ENCODE results near the gene KCNIP1.

The KCNIP1 gene

DNA sequence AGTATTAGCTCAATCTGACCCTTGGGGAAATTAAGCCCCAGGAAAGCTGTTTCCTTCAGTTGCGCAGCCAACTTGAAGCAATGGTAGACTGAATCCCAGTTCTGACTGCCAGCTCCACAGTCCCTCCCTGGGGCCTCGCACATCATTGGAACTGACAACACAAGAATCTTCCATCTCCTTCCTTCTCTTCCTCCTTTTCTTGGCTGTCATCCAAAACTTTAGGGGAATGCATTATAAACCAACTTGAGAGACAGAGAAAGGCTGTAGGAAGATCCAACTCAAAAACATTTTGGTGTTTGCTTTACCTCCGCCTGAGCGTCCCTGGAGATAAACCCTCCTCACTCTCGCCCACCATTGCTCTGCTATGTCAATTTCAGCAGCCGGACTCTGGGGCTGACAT is 16.6 kb downstream of the KCNIP1 start:
- no peak overlapping the region for H3K4me3 ChIP-seq (replicated peaks in 1 of 2; ENCODE audit: low read depth in 2 of 2, low read length in 2 of 2)
- TF ChIP-seq CTCF (IDR thresholded peaks at IDR 0.05; ENCODE audit: low read depth, low read length): no peak
- no peak for DNase-seq (ENCODE audit: low read depth in 2 of 2)

DNA sequence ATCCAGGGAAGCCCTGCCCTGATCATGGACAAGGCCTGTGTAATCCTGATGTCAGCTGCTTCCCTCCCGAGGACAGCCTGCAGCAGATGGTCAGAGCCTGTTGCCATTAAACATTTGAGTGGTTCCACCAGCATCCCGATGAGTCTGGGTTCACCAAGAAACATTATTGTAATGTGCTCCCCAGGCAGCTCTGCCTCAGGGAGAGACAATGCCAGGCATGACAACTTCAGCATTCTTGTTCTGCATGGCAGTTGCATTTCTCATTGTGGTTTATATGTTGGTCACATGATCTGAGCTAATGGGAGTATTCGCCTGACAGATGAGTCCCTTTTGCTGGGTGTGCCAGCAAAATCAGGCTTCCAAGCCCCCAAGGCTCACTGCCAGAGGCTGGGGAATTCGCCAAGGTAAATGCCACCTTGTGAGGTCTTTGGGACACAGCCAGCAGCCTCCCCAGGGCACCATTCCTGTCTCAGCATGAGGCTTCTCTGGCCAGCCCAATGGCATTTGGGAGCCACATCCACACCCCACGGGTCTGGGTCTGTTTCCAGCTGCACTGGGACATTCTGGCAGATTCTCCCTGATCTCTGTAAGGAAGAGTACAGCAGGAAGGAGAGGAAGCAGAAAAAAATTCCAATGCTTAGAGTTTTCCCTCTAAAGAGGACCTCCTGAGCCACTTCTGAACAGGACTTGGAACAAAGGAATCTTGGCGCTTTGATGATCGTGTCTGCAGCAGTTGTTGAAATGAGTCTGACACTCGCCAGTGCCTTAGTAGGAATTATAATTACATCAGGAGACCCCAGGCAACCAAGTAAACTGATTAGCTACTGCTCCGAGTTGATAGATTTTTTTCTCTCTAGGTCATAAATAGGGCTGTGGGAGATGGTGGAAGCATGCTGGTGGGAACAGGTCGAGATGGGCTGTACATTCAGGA is 18.7 kb downstream of the KCNIP1 start:
- no peak overlapping the region for H3K4me3 ChIP-seq (replicated peaks in 1 of 2; ENCODE audit: low read depth in 2 of 2, low read length in 2 of 2)
- no peak for TF ChIP-seq CTCF (IDR thresholded peaks at IDR 0.05; ENCODE audit: low read depth, low read length)
- peak; percentile 12 to 30 for DNase-seq (ENCODE audit: low read depth in 2 of 2)

- DNase-seq (ENCODE audit: low read depth in 2 of 2): peak in 1 of 2 donors; percentile 28
- no peak for TF ChIP-seq CTCF (IDR thresholded peaks at IDR 0.05; ENCODE audit: low read depth, low read length)
- H3K4me3 ChIP-seq (replicated peaks in 1 of 2; ENCODE audit: low read depth in 2 of 2, low read length in 2 of 2): no peak overlapping the region
These were observed 19.3 kb downstream of the KCNIP1 start for GRCh38 chr5:170523142-170523551.

DNA sequence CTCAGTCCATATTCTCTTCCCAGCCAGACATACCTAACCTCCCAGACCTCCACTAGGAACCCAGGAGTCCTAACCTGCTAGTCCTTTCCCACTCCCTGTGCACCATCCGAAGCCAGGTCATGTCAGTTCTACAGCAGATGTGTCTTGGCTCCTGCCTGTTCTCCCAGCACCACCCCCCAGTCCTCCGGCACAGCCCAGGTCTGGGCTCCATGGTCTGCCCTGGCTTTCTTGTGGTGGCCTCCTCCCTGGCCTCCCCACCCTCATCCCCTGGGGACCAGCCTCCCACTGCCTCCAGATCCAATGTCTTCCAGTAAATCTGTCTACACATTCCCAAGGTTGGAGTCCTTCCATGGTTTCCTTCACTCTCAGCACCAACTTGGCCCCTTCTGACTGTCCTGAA is 20.0 kb downstream of the KCNIP1 start:
- no peak for TF ChIP-seq CTCF (IDR thresholded peaks at IDR 0.05; ENCODE audit: low read depth, low read length)
- DNase-seq (ENCODE audit: low read depth in 2 of 2): no peak
- H3K4me3 ChIP-seq (replicated peaks in 1 of 2; ENCODE audit: low read depth in 2 of 2, low read length in 2 of 2): no peak overlapping the region

GRCh38 chr5:170524576-170524975 is 20.8 kb downstream of the KCNIP1 start:
- DNase-seq (ENCODE audit: low read depth in 2 of 2): no peak
- no peak overlapping the region for H3K4me3 ChIP-seq (replicated peaks in 1 of 2; ENCODE audit: low read depth in 2 of 2, low read length in 2 of 2)
- no peak for TF ChIP-seq CTCF (IDR thresholded peaks at IDR 0.05; ENCODE audit: low read depth, low read length)

DNA sequence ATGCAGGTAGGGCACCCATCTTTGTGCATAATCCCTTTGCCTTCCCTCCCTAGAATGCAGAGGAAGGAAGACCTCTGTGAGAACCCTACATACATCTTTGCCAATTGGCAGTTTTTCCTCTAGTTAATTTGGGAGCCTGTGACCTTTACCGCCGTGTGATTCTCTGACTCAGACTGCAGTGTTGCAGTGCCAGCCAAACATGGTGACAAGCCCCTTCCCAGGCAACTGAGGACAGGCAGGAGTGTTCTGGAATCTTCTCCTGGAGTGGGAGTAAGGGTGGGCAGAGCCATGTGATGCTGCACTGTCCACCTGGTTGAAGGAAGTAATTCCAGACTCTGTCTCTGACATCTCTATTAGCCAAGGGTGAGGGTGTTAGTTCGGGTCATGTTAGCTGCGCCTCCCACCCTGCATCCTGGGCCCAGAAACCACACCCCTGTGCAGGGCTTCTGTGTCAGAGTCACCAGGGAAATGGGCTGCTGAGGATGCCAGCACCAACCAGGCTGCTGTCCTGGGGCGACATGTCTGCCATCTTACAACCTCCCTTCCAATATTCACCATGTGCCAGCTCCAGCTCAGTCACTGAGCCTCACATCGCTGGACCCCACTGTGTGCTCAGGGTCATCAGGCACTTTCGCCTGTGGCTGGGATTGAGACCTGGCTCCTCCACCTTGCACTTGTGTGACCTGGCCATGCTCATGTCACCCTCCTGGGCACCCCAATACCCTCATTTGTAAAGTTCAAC is 21.8 kb downstream of the KCNIP1 start:
- DNase-seq (ENCODE audit: low read depth in 2 of 2): no peak
- no peak overlapping the region for H3K4me3 ChIP-seq (replicated peaks in 1 of 2; ENCODE audit: low read depth in 2 of 2, low read length in 2 of 2)
- TF ChIP-seq CTCF (IDR thresholded peaks at IDR 0.05; ENCODE audit: low read depth, low read length): no peak
